Osteocyte (in vitro differentiated cells): ENCODE results near the gene CEBPB. TPM values are rescaled to one million over a fixed set of nuclear protein-coding genes. Genes with fewer than 3 reads are reported as not detected.
"Not testable (repeated sequence)": the region's sequence is repeated elsewhere in the genome, so short reads cannot be mapped to it uniquely, and the experiment has no call there.

Source experiments
- DNase-seq: peaks from one replicate; pipeline ENCODE4 v3.0.0; 2021; ENCODE audit warnings: mixed read lengths; ENCODE audit not compliant: unreplicated experiment; ENCODE audit errors: extremely low spot score
- H3K27ac Mint-ChIP-seq: one replicate; pipeline ENCODE4 v1.8.0; 2021; ENCODE audit warnings: mild to moderate bottlenecking, mixed read lengths; ENCODE audit not compliant: unreplicated experiment
- H3K27me3 Mint-ChIP-seq: one replicate; pipeline ENCODE4 v1.8.0; 2021; ENCODE audit warnings: mixed read lengths; ENCODE audit not compliant: unreplicated experiment
- H3K36me3 Mint-ChIP-seq: one replicate; pipeline ENCODE4 v1.8.0; 2021; ENCODE audit warnings: mixed read lengths; ENCODE audit not compliant: unreplicated experiment
- H3K4me1 Mint-ChIP-seq: one replicate; pipeline ENCODE4 v1.8.0; 2021; ENCODE audit warnings: mixed read lengths; ENCODE audit not compliant: unreplicated experiment
- H3K4me3 Mint-ChIP-seq: one replicate; pipeline ENCODE4 v1.8.0; 2021; ENCODE audit warnings: mild to moderate bottlenecking, moderate library complexity, mixed read lengths; ENCODE audit not compliant: unreplicated experiment
- H3K9me3 Mint-ChIP-seq: one replicate; pipeline ENCODE4 v1.8.0; 2021; ENCODE audit warnings: mixed read lengths; ENCODE audit not compliant: unreplicated experiment
- total RNA-seq: library from RNA; stranded (reverse); gene quantifications from 2 replicates; pipeline ENCODE4 v1.2.1, GENCODE V29; 2021
- TF ChIP-seq, protein P1 (sequence below): fragments of 200-600 bp; sonication (generic); IDR thresholded peaks from 2 replicates; pipeline ENCODE4 v1.5.0; 2021; ENCODE audit warnings: antibody characterized with exemption, mild to moderate bottlenecking, moderate library complexity

CEBPB gene
- total RNA-seq, 1 donor from 2014 or later = 59.1 TPM

DNA sequence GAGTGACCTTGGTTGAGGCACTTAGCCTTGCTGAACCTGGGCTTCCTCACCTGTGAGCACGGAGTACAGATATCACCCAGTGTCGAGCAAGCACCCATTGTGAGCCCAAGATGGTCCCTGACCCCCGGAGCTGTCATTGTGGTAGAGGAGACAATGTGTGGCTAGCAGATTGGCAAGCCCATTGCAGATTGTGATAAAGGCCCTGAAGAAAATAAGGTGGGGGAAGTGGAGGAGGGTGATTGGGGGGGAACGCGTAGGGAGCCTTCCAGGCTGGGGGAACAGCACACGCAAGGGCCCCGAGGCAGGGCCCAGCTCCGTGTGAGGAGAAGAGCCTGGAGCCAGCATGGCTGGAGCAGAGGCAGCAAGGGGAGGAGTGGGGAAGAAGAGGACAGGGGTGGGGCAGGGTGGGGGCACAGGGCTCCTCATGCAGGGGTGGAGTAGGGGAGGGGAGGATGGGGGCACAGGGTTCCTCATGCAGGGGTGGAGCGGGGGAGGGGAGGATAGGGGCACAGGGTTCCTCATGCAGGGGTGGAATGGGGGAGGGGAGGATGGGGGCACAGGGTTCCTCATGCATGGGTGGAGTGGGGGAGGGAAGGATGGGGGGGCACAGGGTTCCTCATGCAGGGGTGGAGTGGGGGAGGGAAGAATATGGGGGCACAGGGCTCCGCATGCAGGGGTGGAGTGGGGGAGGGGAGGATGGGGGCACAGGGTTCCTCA lies 7.0 kb downstream of the CEBPB start:
- no peak for DNase-seq
- peaks cover 29% of the 10 kb centered on the region for H3K4me1 Mint-ChIP-seq
- H3K9me3 Mint-ChIP-seq = peaks cover 5% of the 10 kb centered on the region
- H3K36me3 Mint-ChIP-seq = peaks cover 19% of the 10 kb centered on the region
- peak overlapping the region; percentile 52 for H3K27ac Mint-ChIP-seq
- no peak overlapping the region for H3K4me3 Mint-ChIP-seq
- H3K27me3 Mint-ChIP-seq = no peaks in the 10 kb centered on the region
- TF ChIP-seq, protein P1, sequence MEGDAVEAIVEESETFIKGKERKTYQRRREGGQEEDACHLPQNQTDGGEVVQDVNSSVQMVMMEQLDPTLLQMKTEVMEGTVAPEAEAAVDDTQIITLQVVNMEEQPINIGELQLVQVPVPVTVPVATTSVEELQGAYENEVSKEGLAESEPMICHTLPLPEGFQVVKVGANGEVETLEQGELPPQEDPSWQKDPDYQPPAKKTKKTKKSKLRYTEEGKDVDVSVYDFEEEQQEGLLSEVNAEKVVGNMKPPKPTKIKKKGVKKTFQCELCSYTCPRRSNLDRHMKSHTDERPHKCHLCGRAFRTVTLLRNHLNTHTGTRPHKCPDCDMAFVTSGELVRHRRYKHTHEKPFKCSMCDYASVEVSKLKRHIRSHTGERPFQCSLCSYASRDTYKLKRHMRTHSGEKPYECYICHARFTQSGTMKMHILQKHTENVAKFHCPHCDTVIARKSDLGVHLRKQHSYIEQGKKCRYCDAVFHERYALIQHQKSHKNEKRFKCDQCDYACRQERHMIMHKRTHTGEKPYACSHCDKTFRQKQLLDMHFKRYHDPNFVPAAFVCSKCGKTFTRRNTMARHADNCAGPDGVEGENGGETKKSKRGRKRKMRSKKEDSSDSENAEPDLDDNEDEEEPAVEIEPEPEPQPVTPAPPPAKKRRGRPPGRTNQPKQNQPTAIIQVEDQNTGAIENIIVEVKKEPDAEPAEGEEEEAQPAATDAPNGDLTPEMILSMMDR = no peak

DNA sequence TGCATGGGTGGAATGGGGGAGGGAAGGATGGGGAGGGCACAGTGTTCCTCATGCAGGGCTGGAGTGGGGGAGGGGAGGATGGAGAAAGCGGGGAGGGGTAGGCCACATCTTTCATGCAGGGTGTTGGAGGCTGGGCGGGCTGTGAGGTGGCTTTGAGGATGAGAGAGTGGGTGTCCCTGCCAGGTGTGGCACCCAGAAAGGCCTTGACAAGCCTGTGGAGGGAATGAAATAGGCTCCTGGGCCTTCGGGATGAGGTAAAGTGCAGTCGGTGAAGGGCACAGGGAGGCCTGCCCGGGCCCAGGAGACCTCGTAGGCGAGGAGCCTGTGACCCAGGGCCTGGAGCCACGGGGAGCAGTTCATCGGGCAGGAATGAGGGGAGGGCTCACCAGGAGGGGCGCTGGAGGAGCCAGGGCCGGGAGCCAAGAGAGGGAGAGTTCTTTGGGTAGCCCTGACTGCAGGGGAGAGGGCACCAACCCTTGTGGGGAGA lies 7.6 kb downstream of the CEBPB start:
- peaks cover 24% of the 10 kb centered on the region for H3K4me1 Mint-ChIP-seq
- H3K9me3 Mint-ChIP-seq = peaks cover 11% of the 10 kb centered on the region
- peaks cover 15% of the 10 kb centered on the region for H3K36me3 Mint-ChIP-seq
- H3K27ac Mint-ChIP-seq = no peak overlapping the region
- H3K4me3 Mint-ChIP-seq = no peak overlapping the region
- no peak for DNase-seq
- TF ChIP-seq, protein P1 = no peak
- H3K27me3 Mint-ChIP-seq = no peaks in the 10 kb centered on the region

DNA sequence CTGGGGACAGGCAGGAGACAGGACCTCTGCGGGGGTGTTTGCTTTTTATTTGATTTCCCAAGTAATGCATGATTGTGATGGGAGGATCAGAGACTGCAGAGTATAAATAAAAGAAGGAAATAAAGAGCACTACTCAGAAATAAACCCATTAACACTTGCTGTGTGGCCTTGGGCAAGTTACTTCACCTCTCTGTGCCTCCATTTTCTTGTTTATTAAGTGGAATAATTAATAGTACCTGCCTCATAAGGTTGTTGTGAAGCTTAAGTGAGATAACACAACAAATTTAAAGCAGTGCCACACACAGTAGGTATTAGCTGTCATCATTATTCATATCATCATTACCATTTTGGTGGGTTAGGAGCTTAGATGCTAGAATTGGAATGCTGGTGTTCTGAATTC lies 8.1 kb downstream of the CEBPB start:
- no peak for DNase-seq
- peaks cover 16% of the 10 kb centered on the region for H3K36me3 Mint-ChIP-seq
- H3K9me3 Mint-ChIP-seq = peaks cover 15% of the 10 kb centered on the region
- H3K27ac Mint-ChIP-seq = no peak overlapping the region
- H3K27me3 Mint-ChIP-seq = no peaks in the 10 kb centered on the region
- H3K4me3 Mint-ChIP-seq = no peak overlapping the region
- TF ChIP-seq, protein P1 = no peak
- H3K4me1 Mint-ChIP-seq = peaks cover 19% of the 10 kb centered on the region

DNA sequence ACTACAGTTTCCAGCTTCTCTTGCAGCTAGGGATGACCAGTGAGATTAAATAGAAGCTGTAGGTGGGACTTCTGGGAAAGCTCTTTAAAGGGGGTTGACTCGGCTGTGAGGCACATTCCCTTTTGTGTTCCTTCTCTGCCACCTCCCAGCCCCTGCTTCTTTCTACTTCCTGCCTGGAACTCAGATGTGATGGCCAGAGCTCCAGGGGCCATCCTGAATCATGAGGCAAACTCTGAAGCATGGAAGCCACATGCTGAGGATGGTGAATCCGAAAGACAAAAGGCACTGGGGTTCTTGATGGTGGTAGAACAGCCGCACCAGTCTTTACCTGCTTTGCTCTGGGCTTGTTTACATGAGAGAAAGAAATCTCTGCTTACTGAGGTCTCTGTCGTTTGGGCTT lies 9.1 kb downstream of the CEBPB start:
- Mint-ChIP-seq H3K4me3 (no peak overlapping the region), H3K27ac (no peak overlapping the region), H3K36me3 (peaks cover 17% of the 10 kb centered on the region), H3K9me3 (peaks cover 23% of the 10 kb centered on the region), H3K27me3 (no peaks in the 10 kb centered on the region), H3K4me1 (peaks cover 10% of the 10 kb centered on the region)
- TF ChIP-seq, protein P1 = no peak
- no peak for DNase-seq

DNA sequence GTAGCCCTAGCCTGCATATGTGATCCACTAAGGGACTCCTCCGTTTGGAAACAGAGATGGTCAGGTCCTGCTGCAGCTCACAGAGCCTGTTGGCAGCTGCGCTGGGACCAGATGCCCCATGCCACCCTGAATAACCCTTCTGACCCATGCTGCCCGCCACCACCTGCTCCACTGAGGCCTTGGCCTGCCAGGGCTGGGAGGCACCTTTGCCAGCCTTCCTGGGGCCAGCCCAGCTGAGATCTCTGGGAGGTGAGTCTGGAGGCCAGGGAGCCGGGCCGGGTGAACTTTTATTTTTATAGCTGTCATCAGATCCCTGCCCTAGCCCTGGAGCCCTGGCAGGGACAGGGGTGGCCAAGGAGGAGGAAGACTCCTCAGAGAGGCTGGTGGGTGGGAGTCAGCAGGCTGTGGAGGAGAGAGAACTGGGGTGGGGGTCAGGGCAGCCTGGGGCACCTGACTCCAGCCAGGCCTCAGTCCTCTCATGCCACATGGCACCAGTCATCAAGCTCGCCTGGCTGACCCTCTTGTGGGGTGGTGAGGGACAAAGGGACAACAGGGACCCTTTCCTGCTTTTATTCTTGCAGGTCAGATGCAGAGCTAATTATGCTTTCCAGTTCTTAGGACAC lies 10.0 kb downstream of the CEBPB start:
- Mint-ChIP-seq H3K4me1 (peaks cover 5% of the 10 kb centered on the region), H3K9me3 (peaks cover 23% of the 10 kb centered on the region), H3K27ac (no peak overlapping the region), H3K36me3 (peaks cover 16% of the 10 kb centered on the region), H3K4me3 (no peak overlapping the region), H3K27me3 (no peaks in the 10 kb centered on the region)
- DNase-seq = no peak
- TF ChIP-seq, protein P1 = no peak

DNA sequence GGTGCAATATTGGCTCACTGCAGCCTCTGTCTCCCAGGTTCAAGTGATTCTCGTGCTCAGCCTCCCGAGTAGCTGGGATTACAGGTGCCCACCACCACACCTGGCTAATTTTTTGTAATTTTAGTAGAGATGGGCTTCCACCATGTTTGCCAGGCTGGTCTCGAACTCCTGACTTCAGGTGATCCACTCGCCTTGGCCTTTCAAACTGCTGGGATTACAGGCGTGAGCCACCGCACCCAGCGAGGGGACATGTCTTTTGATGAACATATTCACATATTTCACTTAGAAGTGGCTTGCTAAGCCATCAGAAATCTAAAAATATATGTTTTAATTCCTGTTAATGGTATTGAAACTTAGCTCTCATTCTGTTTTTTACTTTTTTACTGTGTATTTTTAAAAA lies 11.1 kb downstream of the CEBPB start:
- not testable (repeated sequence) for H3K4me3 Mint-ChIP-seq, H3K27ac Mint-ChIP-seq, DNase-seq, H3K27me3 Mint-ChIP-seq, H3K4me1 Mint-ChIP-seq
- Mint-ChIP-seq H3K9me3 (peaks cover 23% of the 10 kb centered on the region), H3K36me3 (peaks cover 14% of the 10 kb centered on the region)
